ENCODE measurements around the gene COL1A1.

COL1A1 gene

GRCh38 chr17:50221266-50221863, 19.9 kb upstream of the COL1A1 start:
- CTCF ChIA-PET: interaction anchor here (1.2 to 1.5 kb wide), 2 partner anchors 21 to 49 kb away, joined by 4 read pairs; no protein-coding TSS in a partner anchor
- DNase-seq (ENCODE audit: low spot score): no peak
- peak overlapping the region; percentile 91 for H3K27ac ChIP-seq
- POLR2A ChIA-PET (ENCODE audit: low non-redundant PET): no interaction called here
- TF ChIP-seq CTCF (conservative IDR thresholded peaks at IDR 0.05; ENCODE audit: low read depth): no peak

- ChIA-PET CTCF (interaction anchor here (0.6 kb wide), 1 partner anchor 30 kb away, joined by 3 read pairs; no protein-coding TSS in a partner anchor), POLR2A (ENCODE audit: low non-redundant PET) (no interaction called here)
- peak overlapping the region; percentile 91 for H3K27ac ChIP-seq
- DNase-seq (ENCODE audit: low spot score): no peak
- no peak for TF ChIP-seq CTCF (conservative IDR thresholded peaks at IDR 0.05; ENCODE audit: low read depth)
These were observed 19.4 kb upstream of the COL1A1 start for GRCh38 chr17:50220811-50221210.

DNA sequence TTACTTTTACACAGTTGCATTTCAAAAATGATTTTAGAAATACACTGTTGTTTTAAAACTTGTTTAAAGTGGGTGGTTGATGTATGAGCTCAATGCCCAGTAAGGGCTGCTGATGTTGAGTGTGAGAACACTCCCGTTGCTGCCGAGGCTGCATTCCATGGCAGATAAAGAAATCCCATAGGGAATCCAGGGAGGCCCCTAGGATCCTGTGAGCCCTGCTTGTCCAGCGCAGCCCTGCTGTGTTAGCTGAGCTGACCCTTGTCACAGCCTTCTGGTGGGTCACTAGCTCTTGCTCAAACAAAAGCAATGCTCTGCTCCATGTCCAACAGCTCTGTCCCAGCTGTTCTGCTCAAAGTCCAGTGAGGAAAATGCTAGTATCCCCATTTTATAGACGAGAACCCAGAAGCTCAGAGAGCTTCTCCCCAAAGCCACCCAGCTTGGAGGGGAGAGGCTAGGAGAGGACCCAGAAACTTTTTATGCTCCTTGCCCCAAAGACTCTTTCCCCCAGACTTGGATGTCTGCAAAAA, 18.6 kb upstream of the COL1A1 start:
- TF ChIP-seq CTCF (conservative IDR thresholded peaks at IDR 0.05; ENCODE audit: low read depth): no peak
- H3K27ac ChIP-seq: peak overlapping the region; percentile 91
- ChIA-PET CTCF (interaction anchor here (0.6 kb wide), 2 partner anchors 29 to 142 kb away, joined by 3 read pairs; no protein-coding TSS in a partner anchor), POLR2A (ENCODE audit: low non-redundant PET) (no interaction called here)
- DNase-seq (ENCODE audit: low spot score): no peak

GRCh38 chr17:50219342-50219741, 17.9 kb upstream of the COL1A1 start:
- DNase-seq (ENCODE audit: low spot score): peak; percentile 85
- ChIA-PET CTCF (interaction anchor here (0.6 kb wide), 2 partner anchors 47 to 143 kb away, joined by 3 read pairs; no protein-coding TSS in a partner anchor), POLR2A (ENCODE audit: low non-redundant PET) (no interaction called here)
- no peak for TF ChIP-seq CTCF (conservative IDR thresholded peaks at IDR 0.05; ENCODE audit: low read depth)
- H3K27ac ChIP-seq: peak overlapping the region; percentile 91

- POLR2A ChIA-PET (ENCODE audit: low non-redundant PET): no interaction called here
- no peak for TF ChIP-seq CTCF (conservative IDR thresholded peaks at IDR 0.05; ENCODE audit: low read depth)
- no peak for DNase-seq (ENCODE audit: low spot score)
- CTCF ChIA-PET: interaction anchor here (0.6 to 1.0 kb wide), 4 partner anchors 14 to 166 kb away, joined by 3 to 4 read pairs (median 3); no protein-coding TSS in a partner anchor
- H3K27ac ChIP-seq: peak overlapping the region; percentile 91
These were observed 17.4 kb upstream of the COL1A1 start for GRCh38 chr17:50218771-50219315.

DNA sequence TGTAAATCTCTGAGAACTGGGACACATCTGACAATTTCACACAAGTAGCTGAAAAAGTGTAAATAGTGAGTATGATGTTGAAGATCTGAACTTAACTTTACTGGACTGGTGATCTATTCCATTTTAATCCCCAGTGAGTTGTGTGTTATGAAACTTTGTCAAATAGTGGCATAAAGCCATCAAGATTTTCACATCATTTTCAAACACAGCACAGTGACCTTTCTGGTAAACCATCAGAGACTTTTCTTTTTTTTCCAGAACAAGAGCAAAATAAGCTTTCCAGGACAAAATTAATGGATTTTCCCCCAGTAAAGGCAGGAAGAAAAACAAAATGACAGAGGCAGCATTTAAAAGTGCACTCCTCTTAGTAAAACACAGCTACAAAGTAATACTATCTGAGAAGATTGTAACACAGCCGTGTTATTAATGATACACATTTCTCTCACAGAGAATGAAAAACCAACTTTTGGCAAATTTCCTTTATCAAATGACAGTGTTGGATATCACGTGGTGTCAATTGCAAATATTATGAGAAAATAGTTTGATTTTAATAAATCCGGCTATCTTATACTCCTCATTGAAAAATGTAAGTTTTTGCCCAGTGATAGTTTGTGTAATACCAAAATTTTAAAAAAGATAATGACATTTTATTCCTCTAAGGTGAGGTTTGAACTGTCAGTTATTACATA, 16.8 kb upstream of the COL1A1 start:
- ChIA-PET CTCF (interaction anchor here (0.6 to 1.0 kb wide), 5 partner anchors 15 to 166 kb away, joined by 3 to 4 read pairs (median 3); no protein-coding TSS in a partner anchor), POLR2A (ENCODE audit: low non-redundant PET) (no interaction called here)
- DNase-seq (ENCODE audit: low spot score): no peak
- H3K27ac ChIP-seq: peak overlapping the region; percentile 91
- TF ChIP-seq CTCF (conservative IDR thresholded peaks at IDR 0.05; ENCODE audit: low read depth): no peak

Data from RWPE1 (cell line).